NCI-H1048 (cell line): ENCODE measurements around the gene SEMA4D.

Experiments
- DNase-seq: peaks from one replicate; lab custom pipeline; 2025; lab: John Stamatoyannopoulos, UW

Gene SEMA4D

DNA sequence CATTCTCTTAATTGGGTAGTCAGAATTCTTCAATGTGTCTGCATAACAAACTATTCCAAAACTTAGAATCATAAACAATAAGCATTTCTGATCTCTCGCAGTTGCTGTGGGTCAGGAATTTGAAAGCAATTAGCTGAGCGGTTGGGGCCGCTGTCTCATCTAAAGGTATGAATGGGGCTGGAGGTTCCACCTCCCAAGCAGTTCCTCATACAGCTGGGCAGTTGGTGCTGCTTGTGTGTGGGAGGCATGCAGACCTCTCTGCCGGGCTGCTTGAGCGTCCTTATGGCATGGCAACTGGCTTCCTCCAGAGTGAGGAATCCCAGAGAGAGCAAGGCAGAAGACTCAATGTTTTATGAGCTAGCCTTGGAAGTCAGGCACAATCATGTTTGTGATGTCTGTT is 30.2 kb upstream of the SEMA4D start:
- no peak for DNase-seq

- DNase-seq, result no peak
These were observed 29.2 kb upstream of the SEMA4D start for GRCh38 chr9:89527084-89527483.

- no peak for DNase-seq
These were observed 28.8 kb upstream of the SEMA4D start for GRCh38 chr9:89526667-89527066.

- no peak for DNase-seq
These were observed 27.8 kb upstream of the SEMA4D start for GRCh38 chr9:89525446-89526374.

DNA sequence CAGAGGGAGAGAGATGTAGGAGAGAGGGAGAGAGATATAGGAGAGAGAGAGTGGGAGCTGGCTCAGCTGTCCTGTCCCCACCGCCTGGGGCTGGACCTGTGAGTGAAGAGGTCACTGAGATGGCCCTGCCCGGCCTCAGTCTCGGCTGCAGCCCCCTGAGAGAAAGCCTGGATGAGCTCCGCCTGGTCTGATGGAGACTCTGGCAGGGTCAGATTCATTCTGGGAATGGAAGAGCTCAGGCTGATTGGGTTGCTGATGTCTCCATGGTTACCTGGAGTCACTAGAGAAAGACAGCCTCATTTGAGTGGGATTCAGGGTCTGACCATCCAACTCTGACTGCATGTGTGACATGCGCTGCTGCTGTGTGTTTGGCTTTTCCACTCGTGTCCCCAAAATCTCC is 27.1 kb upstream of the SEMA4D start:
- DNase-seq, result no peak

GRCh38 chr9:89523948-89524347 is 26.0 kb upstream of the SEMA4D start:
- no peak for DNase-seq

DNA sequence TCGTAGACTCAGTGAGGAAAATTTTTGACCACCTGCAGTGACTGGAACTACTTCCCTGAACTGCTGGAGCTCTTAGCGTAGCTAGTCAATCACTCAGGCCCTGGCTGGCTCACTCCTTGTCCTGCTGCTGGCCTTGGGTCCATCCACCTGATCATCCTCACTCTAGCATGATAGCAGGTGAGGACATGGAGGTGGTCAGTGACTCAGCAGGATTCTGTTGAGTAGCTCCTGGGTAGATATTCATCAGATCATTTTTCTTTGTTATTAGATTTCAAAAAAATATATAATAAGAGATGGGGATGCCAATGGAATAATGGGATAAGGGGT is 25.0 kb upstream of the SEMA4D start:
- no peak for DNase-seq

- DNase-seq, result no peak
These were observed 24.5 kb upstream of the SEMA4D start for GRCh38 chr9:89522261-89522958.

- no peak for DNase-seq
These were observed 21.5 kb upstream of the SEMA4D start for GRCh38 chr9:89519366-89519805.

GRCh38 chr9:89518466-89519365 is 20.8 kb upstream of the SEMA4D start:
- DNase-seq, result no peak

- DNase-seq, result no peak
These were observed 17.5 kb upstream of the SEMA4D start for GRCh38 chr9:89515416-89515815.

GRCh38 chr9:89514956-89515355 is 17.0 kb upstream of the SEMA4D start:
- DNase-seq, result no peak

- DNase-seq, result no peak
These were observed 16.4 kb upstream of the SEMA4D start for GRCh38 chr9:89514337-89514736.

DNA sequence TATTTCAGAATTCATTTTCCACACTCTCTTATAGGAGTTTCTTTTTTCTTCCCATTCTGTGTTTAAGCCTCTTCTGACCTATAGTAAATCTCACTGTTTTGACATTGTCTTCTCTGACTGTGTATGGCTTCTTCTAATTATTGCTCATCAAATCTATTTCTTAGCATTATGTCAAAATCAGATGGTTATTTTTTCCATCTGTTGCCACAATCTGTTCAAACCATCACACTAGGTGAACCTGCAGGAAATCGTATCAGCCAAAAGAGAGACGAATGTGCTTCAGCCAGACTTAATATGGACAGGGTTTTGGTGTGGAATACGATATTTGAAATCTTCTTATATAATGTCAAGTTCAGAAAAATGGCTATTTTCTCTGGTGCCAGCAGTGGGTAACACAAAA is 15.9 kb upstream of the SEMA4D start:
- no peak for DNase-seq

DNA sequence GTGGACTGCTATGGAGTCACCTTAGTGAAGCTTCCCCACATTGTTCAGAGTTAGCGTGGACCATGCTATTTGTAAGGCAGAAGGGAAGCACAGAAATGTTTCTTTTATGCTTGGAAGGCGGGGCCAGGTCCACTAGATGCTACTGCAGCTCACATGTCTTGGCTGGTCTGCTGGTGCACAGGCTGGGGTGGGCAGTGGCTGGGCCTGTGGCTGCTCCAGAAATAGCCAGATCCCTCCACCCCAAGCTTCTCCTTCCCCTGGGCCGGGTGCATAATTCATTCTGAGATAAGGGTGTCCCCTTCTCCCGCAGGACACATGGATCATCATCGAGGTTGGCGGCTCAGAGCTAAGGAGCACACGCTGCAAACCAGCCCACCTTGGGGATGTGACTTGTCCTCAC is 14.5 kb upstream of the SEMA4D start:
- DNase-seq, result no peak

DNA sequence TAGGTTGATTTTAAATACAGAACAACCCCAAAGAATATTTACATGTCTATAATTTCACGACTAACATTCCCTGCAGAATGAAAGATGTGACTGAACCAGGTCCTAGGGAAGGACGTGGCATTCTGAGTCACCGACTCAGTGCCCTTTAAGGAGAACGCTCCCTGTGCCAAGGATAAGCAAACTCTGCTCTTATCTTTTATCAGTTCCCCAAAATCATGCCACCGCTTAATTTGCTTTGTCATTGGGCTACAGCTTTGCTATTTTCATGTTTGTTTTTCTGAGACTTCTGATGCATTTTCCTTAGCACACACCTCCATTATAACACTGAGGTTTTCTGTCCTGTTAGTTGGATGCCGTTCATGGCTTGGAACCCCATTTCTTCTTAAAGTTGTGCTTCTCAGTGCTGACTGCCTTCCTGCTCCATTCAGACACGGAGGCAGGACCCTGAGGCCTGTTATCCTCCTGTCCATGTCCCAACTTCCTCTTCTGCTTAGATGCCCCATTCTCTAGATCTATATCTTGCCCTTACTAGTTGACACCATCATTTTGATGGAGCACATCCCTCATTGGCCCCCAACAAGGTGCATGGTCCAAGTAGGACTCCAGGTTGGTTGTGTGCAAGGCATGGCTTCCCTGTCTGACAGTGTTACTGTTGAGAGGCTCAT is 11.2 kb upstream of the SEMA4D start:
- DNase-seq, result no peak

DNA sequence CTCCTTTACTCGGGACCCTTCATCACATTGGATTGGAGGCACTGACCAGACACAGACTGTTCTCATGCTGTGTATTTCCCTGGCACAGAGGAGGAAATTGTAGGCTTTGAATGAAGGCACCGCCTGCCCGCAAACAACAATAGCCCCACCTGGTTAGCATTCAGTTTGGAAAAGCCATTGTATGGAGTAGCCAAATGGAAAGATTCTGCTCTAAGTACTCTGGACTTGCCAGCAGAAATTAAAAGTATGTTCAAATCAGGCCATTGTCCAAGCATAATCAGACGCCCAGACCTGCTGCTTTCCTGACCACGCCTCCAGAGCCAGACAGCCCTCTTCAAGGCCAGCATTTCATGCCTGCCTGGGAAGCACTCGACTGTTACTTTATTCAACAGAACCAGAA is 8.0 kb upstream of the SEMA4D start:
- no peak for DNase-seq

DNA sequence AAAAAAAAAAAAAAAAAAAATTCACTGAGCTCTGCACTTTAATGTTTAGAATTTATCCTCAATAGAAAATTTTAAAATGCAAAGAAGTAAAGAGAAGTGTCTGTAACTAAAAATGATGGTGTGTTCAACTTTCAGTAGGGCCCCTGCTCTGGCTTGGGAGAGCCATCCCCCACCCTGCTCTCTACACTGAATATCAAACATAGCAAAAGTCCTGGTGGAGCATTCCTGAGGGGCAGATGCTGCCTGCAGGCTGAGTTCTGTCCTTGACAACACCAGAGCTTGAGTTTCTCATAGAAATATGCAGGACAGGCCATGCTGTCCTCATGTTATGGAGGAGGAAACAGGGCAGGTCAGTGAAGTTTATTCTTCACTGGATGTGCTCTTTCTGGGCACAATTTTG is 7.1 kb upstream of the SEMA4D start:
- DNase-seq, result no peak

DNA sequence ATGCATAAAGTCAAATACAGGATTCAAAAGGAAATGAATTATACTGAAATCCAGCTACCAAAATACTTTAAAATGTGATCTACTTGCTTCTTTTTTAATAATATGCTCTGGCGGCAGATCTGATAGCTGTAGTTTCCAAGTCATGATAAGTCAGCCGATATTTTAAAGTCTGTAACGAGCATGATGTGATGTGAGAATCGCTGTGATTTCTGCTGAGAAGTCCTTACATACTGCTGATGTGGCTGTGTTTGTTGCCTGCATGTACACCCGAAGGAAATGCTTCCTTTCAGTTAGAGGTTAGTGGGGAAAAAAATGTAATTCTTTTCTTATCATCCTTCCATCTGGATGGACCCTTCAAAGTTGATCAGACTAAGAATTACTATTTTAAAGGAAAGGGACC is 4.8 kb upstream of the SEMA4D start:
- no peak for DNase-seq

DNA sequence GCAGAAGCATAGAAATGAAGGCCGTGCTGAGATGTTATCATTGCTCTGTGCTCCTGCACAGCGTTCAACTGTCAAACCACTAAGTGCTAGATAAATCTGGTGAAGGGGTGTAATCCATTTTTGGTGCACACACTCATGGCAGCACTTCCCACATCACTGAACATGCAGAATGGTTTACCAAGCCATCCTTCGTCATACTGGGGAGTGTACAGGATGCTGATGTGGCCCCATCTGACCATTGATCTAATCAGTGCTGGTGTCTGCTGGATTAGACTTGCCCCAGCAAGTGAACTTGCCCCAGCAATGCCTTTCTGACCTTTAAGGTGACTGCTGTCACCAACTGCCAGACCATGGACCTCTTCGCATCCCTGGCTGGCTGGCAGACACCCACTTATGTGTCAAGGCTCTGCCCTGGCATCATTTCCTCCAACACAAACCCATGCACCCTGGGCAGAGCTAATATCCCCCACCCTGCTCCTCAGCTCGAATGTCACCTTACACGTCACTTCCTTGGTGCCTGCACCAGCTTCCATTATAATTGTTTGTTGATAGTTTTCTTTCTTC is 4.2 kb upstream of the SEMA4D start:
- no peak for DNase-seq

DNA sequence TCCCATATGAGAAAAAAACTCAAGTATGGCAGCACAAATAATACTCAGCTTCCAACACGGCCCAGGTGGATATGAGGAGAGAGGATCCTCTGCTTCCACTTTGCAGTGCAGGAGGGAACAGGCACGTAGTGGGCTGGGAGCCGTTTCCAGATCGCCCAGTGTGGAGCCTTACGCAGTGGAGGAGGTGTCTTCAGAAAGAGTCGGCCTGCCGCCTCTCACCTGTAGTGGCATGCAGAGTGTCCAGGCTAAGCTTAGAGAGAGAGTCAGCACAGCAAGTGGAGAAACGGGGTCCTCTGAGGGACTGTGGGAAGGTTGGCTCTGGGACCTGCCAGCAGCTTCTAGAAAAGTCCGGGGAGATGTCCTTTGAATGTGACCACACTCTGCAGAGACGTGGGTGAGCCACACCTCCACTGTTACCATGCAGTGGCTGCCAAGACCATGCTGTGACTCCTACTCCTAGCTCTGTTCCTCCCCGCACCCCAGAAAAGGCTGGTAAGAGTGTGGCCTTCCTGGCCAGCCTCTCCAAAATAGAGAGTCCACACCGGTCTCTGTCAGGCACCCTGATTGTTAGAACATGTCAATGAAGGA is 3.5 kb upstream of the SEMA4D start:
- no peak for DNase-seq
